Liver (tissue), 9 donors: Measurements from ENCODE around the gene IKBKE. TPM values are rescaled to one million over a fixed set of nuclear protein-coding genes. Genes with fewer than 3 reads are reported as not detected.

ENCODE experiments used
- DNase-seq: peaks from one replicate; pipeline ENCODE4 v3.0.0-alpha.2; 2017; ENCODE audit warnings: low spot score
- H3K27ac ChIP-seq, 2 donors: one replicate each; pipeline ENCODE4 v1.7.0; 2013; ENCODE audit warnings: inconsistent platforms in 2 of 2, low read length in 2 of 2, control low read depth in 1 of 2, low read depth in 1 of 2, mild to moderate bottlenecking in 1 of 2
- H3K27me3 ChIP-seq, 4 donors: one replicate each; pipeline versions ENCODE4 v1.6.1 to v1.7.0; 2013; ENCODE audit warnings: low read length in 3 of 4, inconsistent platforms in 1 of 4, mild to moderate bottlenecking in 1 of 4, moderate library complexity in 1 of 4; ENCODE audit not compliant: control insufficient read depth in 4 of 4, insufficient read depth in 4 of 4
- H3K36me3 ChIP-seq, 4 donors: one replicate each; pipeline versions ENCODE4 v1.6.1 to v1.7.0; 2013; ENCODE audit warnings: low read length in 3 of 4, mild to moderate bottlenecking in 3 of 4, low read depth in 1 of 4, moderate library complexity in 1 of 4; ENCODE audit not compliant: control insufficient read depth in 4 of 4, insufficient read depth in 3 of 4
- H3K4me1 ChIP-seq, 4 donors: one replicate each; pipeline versions ENCODE4 v1.6.1 to v1.7.0; 2013; ENCODE audit warnings: low read length in 3 of 4, mild to moderate bottlenecking in 3 of 4, moderate library complexity in 1 of 4; ENCODE audit not compliant: control insufficient read depth in 4 of 4, insufficient read depth in 4 of 4
- H3K4me3 ChIP-seq, 3 donors: one replicate each; pipeline versions ENCODE4 v1.6.1 to v1.7.0; 2013; ENCODE audit warnings: low read length in 3 of 3, control low read depth in 1 of 3, low read depth in 1 of 3, mild to moderate bottlenecking in 1 of 3
- H3K9ac ChIP-seq, 2 donors: one replicate each; pipeline ENCODE4 v1.7.0; 2013; ENCODE audit warnings: low read length in 2 of 2, mild to moderate bottlenecking in 2 of 2, moderate library complexity in 2 of 2, control low read depth in 1 of 2, low read depth in 1 of 2
- H3K9me3 ChIP-seq, 4 donors: one replicate each; pipeline versions ENCODE4 v1.6.1 to v1.7.0; 2013; ENCODE audit warnings: low read length in 3 of 4; ENCODE audit not compliant: control insufficient read depth in 4 of 4
- EGR1 ChIP-seq, 2 donors: IDR thresholded peaks; 2 replicates each; pipeline ENCODE4 v1.6.1; 2016 to 2018; ENCODE audit warnings: antibody characterized with exemption in 2 of 2, low read depth in 2 of 2
- FOXA1 ChIP-seq: IDR thresholded peaks from 2 replicates; pipeline ENCODE4 v1.6.1; 2016; ENCODE audit warnings: antibody characterized with exemption
- FOXA2 ChIP-seq: IDR thresholded peaks from 2 replicates; pipeline ENCODE4 v1.6.1; 2016; ENCODE audit warnings: antibody characterized with exemption
- GABPA ChIP-seq, 2 donors: IDR thresholded peaks in 1 of 2; conservative IDR thresholded peaks in 1 of 2; 2 replicates each; pipeline ENCODE4 v1.6.1; 2016; ENCODE audit warnings: antibody characterized with exemption in 2 of 2, mild to moderate bottlenecking in 1 of 2, moderate library complexity in 1 of 2
- HNF4A ChIP-seq, 2 donors: conservative IDR thresholded peaks; 2 replicates each; pipeline ENCODE4 v1.6.1; 2016; ENCODE audit warnings: antibody characterized with exemption in 2 of 2, mild to moderate bottlenecking in 2 of 2
- HNF4G ChIP-seq: IDR thresholded peaks from 2 replicates; pipeline ENCODE4 v1.6.1; 2016; ENCODE audit warnings: antibody characterized with exemption
- JUND ChIP-seq, 2 donors: IDR thresholded peaks; 2 replicates each; pipeline ENCODE4 v1.6.1; 2016; ENCODE audit warnings: antibody characterized with exemption in 2 of 2
- NR2F2 ChIP-seq: IDR thresholded peaks from 2 replicates; pipeline ENCODE4 v1.6.1; 2016; ENCODE audit warnings: antibody characterized with exemption
- RAD21 ChIP-seq, 2 donors: IDR thresholded peaks; 2 replicates each; pipeline ENCODE4 v1.6.1; 2016; ENCODE audit warnings: antibody characterized with exemption in 2 of 2, mild to moderate bottlenecking in 2 of 2
- RXRA ChIP-seq, 2 donors: IDR thresholded peaks; 2 replicates each; pipeline ENCODE4 v1.6.1; 2017 to 2018; ENCODE audit warnings: antibody characterized with exemption in 2 of 2, mild to moderate bottlenecking in 1 of 2
- SP1 ChIP-seq: IDR thresholded peaks from 2 replicates; pipeline ENCODE4 v1.6.1; 2018; ENCODE audit warnings: antibody characterized with exemption, mild to moderate bottlenecking
- TAF1 ChIP-seq: conservative IDR thresholded peaks from 2 replicates; pipeline ENCODE4 v1.6.1; 2016; ENCODE audit warnings: antibody characterized with exemption, mild to moderate bottlenecking
- YY1 ChIP-seq: IDR thresholded peaks from 2 replicates; pipeline ENCODE4 v1.6.1; 2016; ENCODE audit warnings: antibody characterized with exemption, mild to moderate bottlenecking
- WGBS: extraction: QIAGEN DNeasy Blood & Tissue Kit; methylation state at CpG from one replicate; pipeline ENCODE4 v1.1.7; 2013; 5-methylcytosine and 5-hydroxymethylcytosine counted together
- polyA plus RNA-seq, 2 donors: library from polyadenylated mRNA; stranded (reverse) in 1 of 2; unstranded in 1 of 2; fragments of 200-250 nt in 1 of 2; fragments of >200 nt in 1 of 2; fragmentation: Nextera tagmentation in 1 of 2; extraction: Ambion mirVana in 1 of 2; gene quantifications; one replicate each; pipeline versions ENCODE4 v1.2.1 to v1.2.3, GENCODE V29; 2013 to 2015
- total RNA-seq, 2 donors: library from RNA; depleted of rRNA; stranded (reverse); fragments of >200 nt; gene quantifications; one replicate each; pipeline ENCODE4 v1.2.3, GENCODE V29; 2014
- TF ChIP-seq, protein P1 (sequence below): IDR thresholded peaks from 2 replicates; pipeline ENCODE4 v1.6.1; 2016; ENCODE audit warnings: antibody characterized with exemption
- TF ChIP-seq, protein P2 (sequence below): fragments of 150-350 bp; IDR thresholded peaks from 2 replicates; pipeline ENCODE4 v1.5.1; 2017; ENCODE audit warnings: improper control_type of control experiment, low read depth, low read length; ENCODE audit not compliant: missing input control
- TF ChIP-seq, protein P3 (sequence below): IDR thresholded peaks from 2 replicates; pipeline ENCODE4 v1.6.1; 2016; ENCODE audit warnings: antibody characterized with exemption
- TF ChIP-seq, protein P4 (sequence below): IDR thresholded peaks from 2 replicates; pipeline ENCODE4 v1.6.1; 2016; ENCODE audit warnings: antibody characterized with exemption, mild to moderate bottlenecking
- donor health status: healthy.
- donor health status: healthy.
- donor health status: healthy.
- donor health status: healthy.
- donor health status: healthy.

IKBKE gene
- total and polyA plus RNA-seq, 4 donors = 0.81 to 3.9 (median 1.5) TPM

DNA sequence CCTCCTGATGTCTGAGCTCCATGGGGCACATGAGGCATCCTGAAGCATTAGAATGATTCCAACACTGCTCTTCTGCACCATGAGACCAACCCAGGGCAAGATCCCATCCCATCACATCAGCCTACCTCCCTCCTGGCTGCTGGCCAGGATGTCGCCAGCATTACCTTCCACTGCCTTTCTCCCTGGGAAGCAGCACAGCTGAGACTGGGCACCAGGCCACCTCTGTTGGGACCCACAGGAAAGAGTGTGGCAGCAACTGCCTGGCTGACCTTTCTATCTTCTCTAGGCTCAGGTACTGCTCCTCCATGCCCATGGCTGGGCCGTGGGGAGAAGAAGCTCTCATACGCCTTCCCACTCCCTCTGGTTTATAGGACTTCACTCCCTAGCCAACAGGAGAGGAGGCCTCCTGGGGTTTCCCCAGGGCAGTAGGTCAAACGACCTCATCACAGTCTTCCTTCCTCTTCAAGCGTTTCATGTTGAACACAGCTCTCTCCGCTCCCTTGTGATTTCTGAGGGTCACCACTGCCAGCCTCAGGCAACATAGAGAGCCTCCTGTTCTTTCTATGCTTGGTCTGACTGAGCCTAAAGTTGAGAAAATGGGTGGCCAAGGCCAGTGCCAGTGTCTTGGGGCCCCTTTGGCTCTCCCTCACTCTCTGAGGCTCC is 26.0 kb downstream of the IKBKE start:
- H3K4me1 ChIP-seq = peaks cover 0 to 18% (median 8%) of the 10 kb centered on the region in 4 donors
- no peak for DNase-seq
- H3K9ac ChIP-seq = no peak overlapping the region
- TF ChIP-seq HNF4A (conservative IDR thresholded peaks at IDR 0.05) (no peak), RXRA (IDR thresholded peaks at IDR 0.05) (no peak), TAF1 (no peak), SP1 (no peak), GABPA (IDR thresholded peaks at IDR 0.05 in 1 of 2, conservative IDR thresholded peaks at IDR 0.05 in 1 of 2) (no peak), JUND (IDR thresholded peaks at IDR 0.05) (no peak), RAD21 (IDR thresholded peaks at IDR 0.05) (no peak), NR2F2 (no peak), HNF4G (no peak)
- TF ChIP-seq, protein P1, sequence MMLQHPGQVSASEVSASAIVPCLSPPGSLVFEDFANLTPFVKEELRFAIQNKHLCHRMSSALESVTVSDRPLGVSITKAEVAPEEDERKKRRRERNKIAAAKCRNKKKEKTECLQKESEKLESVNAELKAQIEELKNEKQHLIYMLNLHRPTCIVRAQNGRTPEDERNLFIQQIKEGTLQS = no peak
- TF ChIP-seq, protein P2, sequence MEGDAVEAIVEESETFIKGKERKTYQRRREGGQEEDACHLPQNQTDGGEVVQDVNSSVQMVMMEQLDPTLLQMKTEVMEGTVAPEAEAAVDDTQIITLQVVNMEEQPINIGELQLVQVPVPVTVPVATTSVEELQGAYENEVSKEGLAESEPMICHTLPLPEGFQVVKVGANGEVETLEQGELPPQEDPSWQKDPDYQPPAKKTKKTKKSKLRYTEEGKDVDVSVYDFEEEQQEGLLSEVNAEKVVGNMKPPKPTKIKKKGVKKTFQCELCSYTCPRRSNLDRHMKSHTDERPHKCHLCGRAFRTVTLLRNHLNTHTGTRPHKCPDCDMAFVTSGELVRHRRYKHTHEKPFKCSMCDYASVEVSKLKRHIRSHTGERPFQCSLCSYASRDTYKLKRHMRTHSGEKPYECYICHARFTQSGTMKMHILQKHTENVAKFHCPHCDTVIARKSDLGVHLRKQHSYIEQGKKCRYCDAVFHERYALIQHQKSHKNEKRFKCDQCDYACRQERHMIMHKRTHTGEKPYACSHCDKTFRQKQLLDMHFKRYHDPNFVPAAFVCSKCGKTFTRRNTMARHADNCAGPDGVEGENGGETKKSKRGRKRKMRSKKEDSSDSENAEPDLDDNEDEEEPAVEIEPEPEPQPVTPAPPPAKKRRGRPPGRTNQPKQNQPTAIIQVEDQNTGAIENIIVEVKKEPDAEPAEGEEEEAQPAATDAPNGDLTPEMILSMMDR = no peak
- no peaks in the 10 kb centered on the region for H3K36me3 ChIP-seq
- no peaks in the 10 kb centered on the region for H3K27me3 ChIP-seq
- no peaks in the 10 kb centered on the region for H3K9me3 ChIP-seq
- WGBS = 54% methylated on average over 6 of the region's 6 CpGs
- no peak overlapping the region for H3K27ac ChIP-seq
- no peak overlapping the region for H3K4me3 ChIP-seq

DNA sequence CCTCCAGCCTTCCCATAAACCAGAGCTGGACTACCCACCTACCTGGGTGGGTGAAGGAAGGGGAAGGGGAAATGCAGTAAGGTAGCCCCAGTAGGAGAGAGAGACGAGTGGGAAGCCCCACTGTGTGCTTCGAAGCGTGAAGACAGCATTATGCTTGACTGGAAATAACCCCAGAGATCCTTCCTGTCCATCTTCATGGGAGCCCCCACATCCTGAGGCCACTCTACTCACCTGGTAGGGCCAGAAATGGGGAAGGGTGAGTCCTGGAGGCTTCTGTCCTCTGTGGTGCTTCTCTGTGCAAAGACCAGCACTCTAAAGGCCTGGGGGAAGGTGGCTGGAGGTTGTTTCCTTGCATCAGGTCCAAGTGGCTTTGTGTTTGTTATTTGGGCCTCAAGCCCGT is 27.1 kb downstream of the IKBKE start:
- 92% methylated on average over 4 of the region's 4 CpGs for WGBS
- TF ChIP-seq NR2F2 = no peak
- TF ChIP-seq SP1 = no peak
- no peak overlapping the region for H3K27ac ChIP-seq
- no peak for DNase-seq
- no peak overlapping the region for H3K9ac ChIP-seq
- no peaks in the 10 kb centered on the region for H3K36me3 ChIP-seq
- no peaks in the 10 kb centered on the region for H3K27me3 ChIP-seq
- H3K4me3 ChIP-seq = no peak overlapping the region
- peaks cover 5 to 29% (median 18%) of the 10 kb centered on the region in 4 donors for H3K4me1 ChIP-seq
- no peaks in the 10 kb centered on the region for H3K9me3 ChIP-seq

DNA sequence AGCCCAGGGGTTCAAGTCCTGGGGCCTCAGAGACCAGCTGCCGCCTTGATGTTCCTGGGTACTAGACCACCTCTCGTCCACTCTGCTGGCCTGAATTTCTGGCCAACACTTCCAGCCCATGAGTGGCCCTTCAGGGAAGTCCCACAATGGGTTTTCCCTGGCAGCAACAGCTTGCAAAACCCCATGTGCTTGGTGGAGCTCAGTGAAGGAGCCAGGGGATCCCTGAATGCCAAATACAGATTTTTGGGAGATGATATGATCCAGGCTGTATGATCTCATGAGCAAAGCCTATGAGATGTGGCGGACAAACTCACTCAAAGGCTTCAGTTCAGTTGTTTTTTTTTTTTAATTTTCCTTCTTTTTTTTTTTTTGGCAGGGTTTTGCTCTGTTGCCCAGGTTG is 27.5 kb downstream of the IKBKE start:
- Histone ChIP-seq H3K27me3 (no peaks in the 10 kb centered on the region), H3K27ac (no peak overlapping the region), H3K36me3 (no peaks in the 10 kb centered on the region), H3K9me3 (no peaks in the 10 kb centered on the region), H3K9ac (no peak overlapping the region), H3K4me3 (no peak overlapping the region), H3K4me1 (peaks cover 5 to 33% (median 21%) of the 10 kb centered on the region in 4 donors)
- 95% methylated on average over 3 of the region's 3 CpGs for WGBS
- DNase-seq = no peak
- no peak for TF ChIP-seq HNF4G
- no peak for TF ChIP-seq GABPA (IDR thresholded peaks at IDR 0.05 in 1 of 2, conservative IDR thresholded peaks at IDR 0.05 in 1 of 2)
- TF ChIP-seq TAF1 = no peak
- TF ChIP-seq FOXA2 = no peak
- TF ChIP-seq YY1 = no peak
- no peak for TF ChIP-seq FOXA1
- TF ChIP-seq, protein P2 = no peak
- TF ChIP-seq EGR1 (IDR thresholded peaks at IDR 0.05; ENCODE audit: low read depth in 2 of 2) = no peak
- no peak for TF ChIP-seq JUND (IDR thresholded peaks at IDR 0.05)
- TF ChIP-seq RAD21 (IDR thresholded peaks at IDR 0.05) = no peak
- TF ChIP-seq, protein P1 = no peak
- TF ChIP-seq, protein P3, sequence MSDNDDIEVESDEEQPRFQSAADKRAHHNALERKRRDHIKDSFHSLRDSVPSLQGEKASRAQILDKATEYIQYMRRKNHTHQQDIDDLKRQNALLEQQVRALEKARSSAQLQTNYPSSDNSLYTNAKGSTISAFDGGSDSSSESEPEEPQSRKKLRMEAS = no peak
- TF ChIP-seq, protein P4, sequence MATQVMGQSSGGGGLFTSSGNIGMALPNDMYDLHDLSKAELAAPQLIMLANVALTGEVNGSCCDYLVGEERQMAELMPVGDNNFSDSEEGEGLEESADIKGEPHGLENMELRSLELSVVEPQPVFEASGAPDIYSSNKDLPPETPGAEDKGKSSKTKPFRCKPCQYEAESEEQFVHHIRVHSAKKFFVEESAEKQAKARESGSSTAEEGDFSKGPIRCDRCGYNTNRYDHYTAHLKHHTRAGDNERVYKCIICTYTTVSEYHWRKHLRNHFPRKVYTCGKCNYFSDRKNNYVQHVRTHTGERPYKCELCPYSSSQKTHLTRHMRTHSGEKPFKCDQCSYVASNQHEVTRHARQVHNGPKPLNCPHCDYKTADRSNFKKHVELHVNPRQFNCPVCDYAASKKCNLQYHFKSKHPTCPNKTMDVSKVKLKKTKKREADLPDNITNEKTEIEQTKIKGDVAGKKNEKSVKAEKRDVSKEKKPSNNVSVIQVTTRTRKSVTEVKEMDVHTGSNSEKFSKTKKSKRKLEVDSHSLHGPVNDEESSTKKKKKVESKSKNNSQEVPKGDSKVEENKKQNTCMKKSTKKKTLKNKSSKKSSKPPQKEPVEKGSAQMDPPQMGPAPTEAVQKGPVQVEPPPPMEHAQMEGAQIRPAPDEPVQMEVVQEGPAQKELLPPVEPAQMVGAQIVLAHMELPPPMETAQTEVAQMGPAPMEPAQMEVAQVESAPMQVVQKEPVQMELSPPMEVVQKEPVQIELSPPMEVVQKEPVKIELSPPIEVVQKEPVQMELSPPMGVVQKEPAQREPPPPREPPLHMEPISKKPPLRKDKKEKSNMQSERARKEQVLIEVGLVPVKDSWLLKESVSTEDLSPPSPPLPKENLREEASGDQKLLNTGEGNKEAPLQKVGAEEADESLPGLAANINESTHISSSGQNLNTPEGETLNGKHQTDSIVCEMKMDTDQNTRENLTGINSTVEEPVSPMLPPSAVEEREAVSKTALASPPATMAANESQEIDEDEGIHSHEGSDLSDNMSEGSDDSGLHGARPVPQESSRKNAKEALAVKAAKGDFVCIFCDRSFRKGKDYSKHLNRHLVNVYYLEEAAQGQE = no peak
- no peak for TF ChIP-seq SP1
- no peak for TF ChIP-seq NR2F2
- TF ChIP-seq HNF4A (conservative IDR thresholded peaks at IDR 0.05) = no peak
- TF ChIP-seq RXRA (IDR thresholded peaks at IDR 0.05) = no peak
